Measurements from ENCODE around the gene G0S2. TPM values are rescaled to one million over a fixed set of nuclear protein-coding genes. Genes with fewer than 3 reads are reported as not detected.

G0S2 gene
- total RNA-seq, 4 donors from 2014 or later: 15.9 to 51.8 (median 31.8) TPM

DNA sequence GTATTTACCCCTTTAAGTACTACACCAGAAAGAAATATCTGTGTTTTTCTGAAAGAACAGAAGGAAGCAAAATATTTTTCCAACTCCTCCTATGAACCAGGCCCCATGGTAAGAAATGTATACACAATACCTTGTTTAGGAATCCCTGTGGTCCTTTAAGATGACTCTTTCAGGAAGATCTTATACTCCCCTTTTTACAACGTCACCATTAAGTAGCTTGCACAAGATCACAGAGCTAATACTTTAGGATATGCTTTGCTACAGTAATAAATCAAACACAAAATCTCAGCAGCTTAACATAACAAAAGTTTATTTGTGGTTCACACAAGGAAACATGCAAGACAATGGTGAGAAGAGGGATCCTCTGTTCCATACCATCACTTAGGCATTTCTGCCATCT lies 14.1 kb upstream of the G0S2 start:
- Histone ChIP-seq H3K4me3 (no peak overlapping the region), H3K27me3 (peaks cover 3% of the 10 kb centered on the region), H3K27ac (no peak overlapping the region), H3K9me3 (no peaks in the 10 kb centered on the region), H3K36me3 (no peaks in the 10 kb centered on the region), H3K4me1 (peaks cover 12% of the 10 kb centered on the region)
- TF ChIP-seq POLR2AphosphoS5 (IDR thresholded peaks at IDR 0.05) (no peak), POLR2A (IDR thresholded peaks at IDR 0.05) (no peak), EP300 (IDR thresholded peaks at IDR 0.05) (no peak)
- TF ChIP-seq, protein P1, sequence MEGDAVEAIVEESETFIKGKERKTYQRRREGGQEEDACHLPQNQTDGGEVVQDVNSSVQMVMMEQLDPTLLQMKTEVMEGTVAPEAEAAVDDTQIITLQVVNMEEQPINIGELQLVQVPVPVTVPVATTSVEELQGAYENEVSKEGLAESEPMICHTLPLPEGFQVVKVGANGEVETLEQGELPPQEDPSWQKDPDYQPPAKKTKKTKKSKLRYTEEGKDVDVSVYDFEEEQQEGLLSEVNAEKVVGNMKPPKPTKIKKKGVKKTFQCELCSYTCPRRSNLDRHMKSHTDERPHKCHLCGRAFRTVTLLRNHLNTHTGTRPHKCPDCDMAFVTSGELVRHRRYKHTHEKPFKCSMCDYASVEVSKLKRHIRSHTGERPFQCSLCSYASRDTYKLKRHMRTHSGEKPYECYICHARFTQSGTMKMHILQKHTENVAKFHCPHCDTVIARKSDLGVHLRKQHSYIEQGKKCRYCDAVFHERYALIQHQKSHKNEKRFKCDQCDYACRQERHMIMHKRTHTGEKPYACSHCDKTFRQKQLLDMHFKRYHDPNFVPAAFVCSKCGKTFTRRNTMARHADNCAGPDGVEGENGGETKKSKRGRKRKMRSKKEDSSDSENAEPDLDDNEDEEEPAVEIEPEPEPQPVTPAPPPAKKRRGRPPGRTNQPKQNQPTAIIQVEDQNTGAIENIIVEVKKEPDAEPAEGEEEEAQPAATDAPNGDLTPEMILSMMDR (IDR thresholded peaks at IDR 0.05): no peak
- no peak for DNase-seq (ENCODE audit: low spot score in 2 of 2)
- 46% methylated on average over 1 of the region's 1 CpG for WGBS

DNA sequence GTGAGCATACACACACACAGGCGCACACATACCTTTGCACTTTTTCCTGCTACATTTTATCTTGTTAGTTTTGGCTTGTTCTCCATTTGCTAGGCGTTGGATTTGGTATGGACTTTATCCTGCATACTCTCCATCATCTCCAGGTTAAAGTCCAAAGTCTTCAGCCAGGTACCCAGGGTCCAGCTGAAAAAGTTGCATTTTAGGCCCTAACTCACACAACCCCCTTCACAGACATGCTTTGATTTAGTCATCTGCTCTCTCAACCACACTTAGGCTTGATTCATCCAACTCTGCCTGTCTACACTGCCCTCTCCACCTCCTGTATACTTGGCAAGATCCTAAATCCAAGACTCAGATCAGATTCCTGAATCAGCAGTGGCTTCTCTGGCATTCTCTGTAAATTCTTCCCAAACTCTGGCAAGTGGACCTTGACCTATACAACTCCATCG lies 12.3 kb upstream of the G0S2 start:
- Histone ChIP-seq H3K9me3 (no peaks in the 10 kb centered on the region), H3K4me1 (peaks cover 8% of the 10 kb centered on the region), H3K27me3 (peaks cover 3% of the 10 kb centered on the region), H3K27ac (no peak overlapping the region), H3K4me3 (no peak overlapping the region), H3K36me3 (no peaks in the 10 kb centered on the region)
- TF ChIP-seq, protein P1 (IDR thresholded peaks at IDR 0.05): no peak
- TF ChIP-seq POLR2AphosphoS5 (IDR thresholded peaks at IDR 0.05): no peak
- no peak for TF ChIP-seq EP300 (IDR thresholded peaks at IDR 0.05)
- DNase-seq (ENCODE audit: low spot score in 2 of 2): no peak
- WGBS: 93% methylated on average over 3 of the region's 3 CpGs

DNA sequence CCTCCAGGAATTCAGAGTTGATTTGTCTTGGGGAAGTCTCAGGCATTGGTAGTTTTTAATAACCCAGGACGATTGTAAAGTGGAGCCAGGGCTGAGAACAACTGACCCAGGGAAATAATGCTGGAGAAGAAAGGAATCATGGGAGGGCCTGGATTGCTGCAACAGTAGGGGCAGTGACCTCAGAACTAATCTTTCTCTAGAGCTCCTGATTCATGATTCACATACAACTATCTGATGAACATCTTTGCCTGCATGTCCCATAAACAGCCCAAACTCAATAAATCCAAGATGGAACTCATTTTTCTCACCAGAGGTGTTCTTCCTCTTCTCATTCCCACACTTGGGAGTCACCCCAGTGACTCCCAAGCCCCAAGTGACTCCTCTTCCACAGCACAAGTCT lies 8.1 kb upstream of the G0S2 start:
- no peak for DNase-seq (ENCODE audit: low spot score in 2 of 2)
- Histone ChIP-seq H3K36me3 (no peaks in the 10 kb centered on the region), H3K4me3 (no peak overlapping the region), H3K27me3 (no peaks in the 10 kb centered on the region), H3K27ac (no peak overlapping the region), H3K9me3 (no peaks in the 10 kb centered on the region), H3K4me1 (no peaks in the 10 kb centered on the region)
- no peak for TF ChIP-seq POLR2A (IDR thresholded peaks at IDR 0.05)
- WGBS: 86% methylated on average over 1 of the region's 1 CpG

DNA sequence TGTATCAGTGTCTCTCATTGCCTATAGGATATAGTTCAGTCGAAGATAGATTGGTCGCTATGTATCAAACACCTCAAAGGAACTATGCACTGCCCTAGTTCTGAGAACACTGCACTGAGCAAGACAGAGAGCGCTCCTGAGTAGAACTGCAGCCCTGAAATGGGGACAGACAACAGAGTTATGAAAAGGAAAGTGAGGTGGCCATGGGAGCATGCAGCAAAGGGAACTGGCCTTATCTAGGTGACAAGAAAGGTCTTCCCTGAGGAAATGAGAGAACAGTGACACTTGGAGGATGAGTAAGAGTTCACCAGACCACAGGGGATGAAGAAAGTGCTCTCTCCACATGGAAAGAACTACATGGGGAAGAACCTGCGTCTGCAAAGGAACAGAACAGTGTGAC lies 7.5 kb upstream of the G0S2 start:
- TF ChIP-seq POLR2A (IDR thresholded peaks at IDR 0.05): no peak
- no peak for TF ChIP-seq EP300 (IDR thresholded peaks at IDR 0.05)
- TF ChIP-seq, protein P1 (IDR thresholded peaks at IDR 0.05): no peak
- no peak for TF ChIP-seq POLR2AphosphoS5 (IDR thresholded peaks at IDR 0.05)
- Histone ChIP-seq H3K36me3 (no peaks in the 10 kb centered on the region), H3K27ac (no peak overlapping the region), H3K9me3 (no peaks in the 10 kb centered on the region), H3K4me1 (no peaks in the 10 kb centered on the region), H3K27me3 (no peaks in the 10 kb centered on the region), H3K4me3 (no peak overlapping the region)
- 93% methylated on average over 4 of the region's 4 CpGs for WGBS
- no peak for DNase-seq (ENCODE audit: low spot score in 2 of 2)

DNA sequence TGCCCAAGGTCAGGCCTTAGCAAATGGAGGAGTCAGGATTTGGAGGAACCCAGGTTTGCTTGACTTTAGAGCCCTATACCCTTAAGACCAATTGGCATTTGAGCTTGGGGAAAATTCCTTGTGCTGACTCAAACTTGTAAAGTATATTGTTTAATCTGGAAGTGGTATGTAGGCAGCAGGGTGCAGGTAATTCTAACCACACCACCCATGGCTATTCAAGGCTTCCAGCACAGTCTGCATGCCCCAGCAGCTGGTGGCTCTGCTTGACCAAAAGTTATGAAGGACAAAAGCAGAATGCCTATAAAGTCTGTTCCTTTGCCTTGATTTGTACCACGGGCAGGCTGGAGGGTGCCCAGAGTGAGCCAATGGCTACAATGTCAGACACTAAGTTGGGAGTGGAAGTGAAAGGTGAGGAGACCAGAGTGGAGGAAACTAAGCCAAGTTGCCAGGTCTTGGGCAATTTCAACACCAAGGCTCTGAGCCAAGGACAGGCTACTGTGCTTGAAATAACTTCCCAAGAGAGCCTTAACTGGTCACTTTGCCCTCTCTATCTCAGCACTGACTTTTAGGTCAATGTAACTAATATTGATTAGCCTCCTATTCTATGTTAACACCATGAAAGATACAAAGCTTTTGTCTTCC lies 4.7 kb upstream of the G0S2 start:
- Histone ChIP-seq H3K36me3 (no peaks in the 10 kb centered on the region), H3K4me1 (peaks cover 26% of the 10 kb centered on the region), H3K4me3 (no peak overlapping the region), H3K27me3 (no peaks in the 10 kb centered on the region), H3K9me3 (no peaks in the 10 kb centered on the region), H3K27ac (no peak overlapping the region)
- 79% methylated on average over 1 of the region's 1 CpG for WGBS
- DNase-seq (ENCODE audit: low spot score in 2 of 2): no peak
- TF ChIP-seq POLR2A (IDR thresholded peaks at IDR 0.05) (no peak), EP300 (IDR thresholded peaks at IDR 0.05) (no peak), POLR2AphosphoS5 (IDR thresholded peaks at IDR 0.05) (no peak)
- TF ChIP-seq, protein P1 (IDR thresholded peaks at IDR 0.05): no peak
